Daoy (cell line): ENCODE data around the gene ZNF277. TPM values are rescaled to one million over a fixed set of nuclear protein-coding genes. Genes with fewer than 3 reads are reported as not detected.

Experiments used
- DNase-seq: peaks from one replicate; pipeline ENCODE4 v3.0.0-alpha.2; 2015; ENCODE audit warnings: low read depth
- total RNA-seq: library from RNA; depleted of rRNA; stranded (reverse); fragments of >200 nt; shearing (Covaris generic); gene quantifications from 2 replicates; pipeline ENCODE4 v1.2.3, GENCODE V29; 2014; rRNA removed

Gene ZNF277, protein sequence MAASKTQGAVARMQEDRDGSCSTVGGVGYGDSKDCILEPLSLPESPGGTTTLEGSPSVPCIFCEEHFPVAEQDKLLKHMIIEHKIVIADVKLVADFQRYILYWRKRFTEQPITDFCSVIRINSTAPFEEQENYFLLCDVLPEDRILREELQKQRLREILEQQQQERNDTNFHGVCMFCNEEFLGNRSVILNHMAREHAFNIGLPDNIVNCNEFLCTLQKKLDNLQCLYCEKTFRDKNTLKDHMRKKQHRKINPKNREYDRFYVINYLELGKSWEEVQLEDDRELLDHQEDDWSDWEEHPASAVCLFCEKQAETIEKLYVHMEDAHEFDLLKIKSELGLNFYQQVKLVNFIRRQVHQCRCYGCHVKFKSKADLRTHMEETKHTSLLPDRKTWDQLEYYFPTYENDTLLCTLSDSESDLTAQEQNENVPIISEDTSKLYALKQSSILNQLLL
- total RNA-seq, result 40.4 and 52.1 TPM in 2 replicates

DNA sequence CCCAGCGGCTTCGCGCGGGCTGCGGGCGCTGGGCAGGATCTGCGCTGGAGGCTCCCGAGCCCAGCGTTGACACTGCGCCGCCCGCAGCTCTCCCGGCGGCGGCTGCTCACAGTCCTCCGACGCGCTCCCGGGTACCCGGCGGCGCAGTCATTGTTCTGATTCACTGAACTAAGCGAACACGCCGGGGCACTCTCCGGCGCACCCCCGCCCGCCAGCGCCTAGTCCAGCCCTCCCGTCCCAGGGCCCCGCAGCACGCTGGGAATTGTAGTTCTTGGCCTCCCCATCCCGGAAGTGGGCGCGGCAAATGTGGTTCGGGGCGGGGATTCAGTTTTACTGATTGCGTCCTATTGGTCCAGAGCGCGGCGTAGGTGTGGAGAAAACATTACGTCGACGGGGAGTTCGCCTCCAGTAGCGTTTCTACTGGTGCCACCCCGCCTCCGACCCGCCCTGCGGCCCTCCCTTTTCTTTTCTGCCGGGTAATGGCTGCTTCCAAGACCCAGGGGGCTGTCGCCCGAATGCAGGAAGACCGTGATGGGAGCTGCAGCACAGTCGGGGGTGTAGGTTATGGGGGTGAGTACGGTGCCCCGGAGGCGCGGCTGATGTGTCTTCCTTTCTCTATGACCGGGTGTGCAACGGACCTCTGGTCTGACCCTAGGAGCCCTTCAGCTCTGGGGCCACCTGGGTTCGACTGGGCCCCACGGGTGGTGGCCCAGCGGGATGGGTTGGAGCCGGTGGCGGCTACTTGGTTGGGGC lies at the start of gene ZNF277, which contains the start of gene DOCK4:
Gene ZNF277, plus strand, starts transcription at position 458 of the 753 bp plus-strand sequence. Its CDS starts 22 bp downstream, at position 480.
Gene DOCK4, minus strand, starts transcription at position 162 of the 753 bp plus-strand sequence. CDS start 261 bp downstream, outside the sequence.
- peak; percentile 100 for DNase-seq

DNA sequence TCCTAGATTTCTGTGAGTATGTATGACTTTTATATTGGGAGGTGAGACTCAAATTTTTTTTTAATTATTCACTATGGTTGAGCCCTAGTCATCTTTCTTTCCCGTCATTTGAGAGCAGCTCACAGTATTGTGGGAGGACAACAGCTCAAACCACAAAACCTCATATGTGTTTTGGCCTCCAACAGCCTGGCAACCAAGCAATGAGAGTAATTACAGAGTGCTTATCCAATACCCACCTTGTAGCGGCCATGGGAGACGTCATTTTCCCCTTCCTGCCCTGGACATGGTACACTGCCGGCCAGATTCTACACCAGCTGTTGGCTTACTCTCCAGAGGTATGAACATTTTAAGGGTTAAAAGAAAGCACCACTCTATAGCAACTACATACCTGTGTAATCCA lies 49.4 kb upstream of the ZNF277 start:
- DNase-seq, result peak; percentile 98

DNA sequence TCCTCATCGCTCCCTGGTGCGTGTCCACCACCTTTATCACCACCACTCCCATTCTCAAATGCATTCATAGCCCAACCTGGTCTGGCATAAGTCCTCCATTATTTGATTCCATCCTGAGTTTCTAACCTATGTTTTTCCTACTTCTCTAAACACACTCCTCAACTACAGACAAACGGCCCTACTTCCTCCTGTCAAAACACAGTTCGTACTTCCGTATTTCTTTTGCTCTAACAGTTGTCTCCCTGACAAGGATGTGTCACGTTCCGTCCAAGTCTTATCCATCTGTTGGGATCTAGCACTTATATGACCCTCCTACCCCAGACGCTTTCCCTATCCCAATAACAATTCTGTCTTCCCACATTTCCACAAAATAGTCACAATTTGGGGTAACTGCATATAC lies 47.1 kb upstream of the ZNF277 start:
- no peak for DNase-seq

DNA sequence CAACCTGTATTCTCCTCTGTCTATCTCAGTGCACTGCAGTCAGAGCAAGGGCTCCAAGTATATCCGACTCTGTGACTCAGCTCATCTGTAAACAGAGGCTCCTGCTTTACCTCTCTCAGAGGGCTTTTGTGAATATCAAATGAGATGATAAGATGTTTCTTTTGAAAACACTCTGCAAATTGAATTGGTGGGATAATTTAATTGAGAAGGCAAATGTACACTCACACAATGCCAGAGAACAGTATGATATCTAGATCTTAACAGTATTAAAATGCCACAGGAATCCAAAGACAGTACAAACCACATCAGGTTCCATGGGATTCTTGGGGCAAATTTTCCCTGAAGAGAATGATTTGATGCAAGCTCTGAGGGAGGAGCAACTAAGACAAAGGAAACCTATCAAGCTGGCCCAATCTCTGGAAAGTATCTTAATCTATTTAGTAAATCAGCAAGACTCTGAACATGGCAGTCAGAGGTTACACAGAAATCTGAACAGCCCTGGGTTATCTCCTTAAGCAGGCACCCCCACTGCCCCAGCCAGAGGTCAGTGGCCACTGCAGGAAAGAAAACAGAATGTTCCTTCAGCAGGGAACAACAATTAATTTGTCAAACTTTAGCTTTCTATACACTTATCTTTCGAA lies 46.2 kb upstream of the ZNF277 start:
- peak; percentile 77 for DNase-seq

DNA sequence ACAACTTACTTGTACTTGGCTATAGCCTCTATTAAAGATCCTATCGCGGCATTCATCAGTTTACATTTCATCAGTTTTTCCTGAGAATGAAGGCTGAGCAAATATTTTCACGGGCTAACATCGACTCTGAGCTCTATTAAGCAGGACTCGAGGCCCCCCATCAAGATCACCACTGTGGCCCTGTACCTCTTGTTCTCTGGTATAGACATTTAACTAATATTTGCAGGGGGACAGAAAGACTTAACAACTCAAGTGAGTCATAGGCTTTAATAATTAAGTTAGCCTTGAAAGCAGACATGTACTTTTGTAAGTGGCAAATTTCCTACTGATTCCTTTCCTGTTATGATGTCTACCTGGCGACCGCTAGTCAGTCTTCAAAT lies 45.7 kb upstream of the ZNF277 start:
- no peak for DNase-seq

DNA sequence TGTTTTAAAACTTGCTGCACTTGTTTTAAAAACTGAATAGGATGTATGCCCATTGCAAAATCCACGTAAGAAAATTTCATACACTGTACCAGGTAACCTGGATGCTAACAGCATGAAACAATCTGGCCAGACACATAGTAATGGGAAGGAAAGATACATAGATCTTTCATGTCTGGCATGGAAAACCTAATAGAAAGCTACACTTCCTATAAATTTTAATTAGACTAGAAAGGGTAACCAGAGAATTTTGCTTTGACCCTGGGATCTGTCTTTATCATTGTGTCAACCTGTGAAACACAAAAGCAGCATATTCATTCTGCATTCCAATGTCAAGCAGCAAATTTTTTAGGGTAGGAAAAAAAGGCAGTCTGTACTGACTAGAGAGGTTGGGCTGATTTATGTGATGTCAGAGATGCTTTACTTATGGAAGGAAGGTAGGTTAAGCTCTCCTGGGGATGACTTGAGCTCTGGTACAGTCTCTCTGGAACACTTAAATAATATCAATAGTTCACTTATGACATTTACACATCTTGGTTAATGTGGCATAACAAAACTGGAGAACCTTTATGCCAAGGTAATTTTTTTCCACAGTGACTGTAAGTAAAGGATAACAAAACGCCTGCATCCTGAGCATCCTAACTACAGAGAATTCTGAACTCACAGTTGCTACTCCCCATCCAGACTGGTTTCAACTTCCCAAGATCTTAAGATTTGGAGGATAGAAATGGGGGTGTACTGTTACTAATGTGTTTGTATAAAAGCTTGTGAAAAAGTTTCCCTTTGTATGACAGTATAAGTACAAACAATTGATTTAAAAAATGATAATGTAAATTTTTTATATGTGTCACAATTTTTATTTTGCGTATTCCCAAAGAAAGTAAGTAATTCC lies 45.0 kb upstream of the ZNF277 start:
- no peak for DNase-seq

DNA sequence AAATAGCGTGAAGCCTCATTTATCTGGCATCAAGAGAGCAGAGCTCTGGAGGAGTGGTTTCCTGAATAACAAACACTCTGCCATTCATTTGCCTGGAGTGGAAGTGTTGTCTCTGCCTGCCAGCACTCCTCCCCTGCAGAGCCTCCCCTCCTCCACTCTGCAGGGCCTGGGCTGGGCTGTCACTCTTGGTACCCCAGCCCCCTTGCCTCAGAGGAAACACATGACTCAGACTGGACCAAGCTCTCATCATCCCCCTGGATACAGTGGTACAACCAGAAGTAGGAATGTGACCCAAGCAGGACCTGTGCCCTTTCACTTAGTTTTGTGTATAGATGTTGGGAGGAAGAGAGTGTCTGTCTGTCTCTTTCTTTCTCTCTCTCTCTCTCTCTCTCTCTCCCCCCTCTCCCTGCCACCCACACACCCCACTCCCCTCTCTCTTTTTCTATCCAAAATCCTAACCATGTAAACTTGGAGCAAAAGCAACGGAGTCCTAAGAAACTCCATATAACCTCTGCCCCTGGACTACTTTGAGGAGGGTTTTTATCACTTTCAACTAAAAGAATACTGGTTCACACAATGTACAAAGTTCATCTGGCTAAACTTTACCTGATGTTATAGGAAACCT lies 44.2 kb upstream of the ZNF277 start:
- DNase-seq, result peak; percentile 98

DNA sequence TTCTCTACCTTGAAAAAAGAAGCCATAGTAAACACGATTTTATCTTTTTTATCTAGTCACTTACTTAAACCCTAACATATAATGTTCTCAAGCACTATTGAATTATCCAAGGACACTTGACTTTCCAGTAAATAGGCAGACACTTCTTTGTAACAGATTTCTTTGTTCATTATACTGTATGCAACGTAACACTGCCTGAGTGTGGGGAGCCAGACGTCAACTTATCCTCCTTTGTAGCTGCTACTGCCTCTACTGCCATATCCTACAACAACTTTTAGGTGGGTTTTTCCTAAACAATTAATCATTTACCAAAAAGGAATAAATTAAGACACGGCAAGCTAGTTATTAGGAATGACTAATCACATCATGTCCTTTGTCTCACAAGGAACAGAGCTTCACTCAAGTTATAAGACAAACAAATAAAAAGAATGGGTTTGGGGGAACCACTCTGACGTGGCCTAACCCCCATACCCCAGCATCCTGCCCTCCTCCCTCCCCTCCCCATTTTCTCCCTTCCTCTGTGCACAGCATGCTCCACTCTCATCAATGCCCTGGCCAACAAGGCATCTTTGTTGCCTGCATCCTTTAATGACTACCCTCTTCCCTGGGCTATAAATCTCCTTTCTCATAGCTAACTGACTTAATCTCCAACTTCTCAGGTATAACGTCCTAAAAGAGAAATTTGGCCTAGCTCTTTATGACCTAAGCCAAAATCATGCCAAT lies 43.5 kb upstream of the ZNF277 start:
- no peak for DNase-seq

DNA sequence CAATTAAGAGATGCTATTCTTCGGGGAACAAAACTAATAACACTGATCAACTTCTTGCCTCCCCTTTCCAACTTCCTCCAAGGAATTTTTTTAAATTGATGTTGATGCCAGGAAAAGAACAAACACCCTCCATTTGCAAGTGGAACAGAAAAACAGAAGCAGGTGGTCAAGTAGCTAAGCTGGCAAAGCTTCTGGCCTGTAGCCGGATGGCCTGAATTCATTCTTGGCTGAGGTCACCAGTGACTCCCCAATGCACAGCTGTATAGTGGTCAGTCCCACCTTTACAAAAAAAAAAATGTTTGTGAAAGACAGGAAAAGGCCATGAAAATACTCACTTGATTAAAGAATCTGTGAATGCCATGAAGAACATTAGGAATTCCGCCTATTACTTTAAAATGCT lies 39.3 kb upstream of the ZNF277 start:
- no peak for DNase-seq

DNA sequence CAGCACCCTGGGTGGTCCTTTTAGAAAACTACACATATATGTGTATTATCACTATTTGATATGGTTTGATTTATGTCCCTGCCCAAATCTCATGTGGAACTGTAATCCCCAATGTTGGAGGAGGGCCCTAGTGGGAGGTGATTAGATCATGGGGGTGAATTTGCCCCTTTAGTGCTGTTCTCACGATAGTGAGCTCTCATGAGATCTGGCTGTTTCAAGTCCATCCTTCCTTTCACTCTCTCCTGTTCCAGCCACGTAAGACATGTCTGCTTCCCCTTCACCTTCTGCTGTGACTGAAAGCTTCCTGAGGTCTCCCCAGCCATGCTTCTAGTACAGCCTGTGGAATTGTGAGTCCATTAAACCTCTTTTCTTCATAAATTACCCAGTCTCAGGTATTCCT lies 37.6 kb upstream of the ZNF277 start:
- no peak for DNase-seq

DNA sequence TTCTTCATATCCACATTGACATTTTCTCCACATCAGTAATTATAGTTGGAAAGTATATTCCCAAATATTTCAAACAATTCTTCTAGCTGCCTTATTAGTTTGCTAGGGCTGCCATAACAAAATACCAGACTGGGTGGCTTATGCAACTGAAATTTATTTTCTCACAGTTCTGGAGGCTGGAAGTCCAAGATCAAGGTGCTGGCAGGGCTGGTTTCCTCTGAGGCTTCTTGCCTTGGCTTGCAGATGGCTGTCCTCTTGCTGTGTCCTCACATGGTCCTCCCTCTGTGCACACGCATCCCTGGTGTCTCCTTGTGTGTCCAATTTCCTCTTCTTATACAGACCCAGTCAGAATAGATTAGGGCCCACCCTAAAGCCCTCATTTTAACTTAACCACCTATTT lies 34.8 kb upstream of the ZNF277 start:
- no peak for DNase-seq

DNA sequence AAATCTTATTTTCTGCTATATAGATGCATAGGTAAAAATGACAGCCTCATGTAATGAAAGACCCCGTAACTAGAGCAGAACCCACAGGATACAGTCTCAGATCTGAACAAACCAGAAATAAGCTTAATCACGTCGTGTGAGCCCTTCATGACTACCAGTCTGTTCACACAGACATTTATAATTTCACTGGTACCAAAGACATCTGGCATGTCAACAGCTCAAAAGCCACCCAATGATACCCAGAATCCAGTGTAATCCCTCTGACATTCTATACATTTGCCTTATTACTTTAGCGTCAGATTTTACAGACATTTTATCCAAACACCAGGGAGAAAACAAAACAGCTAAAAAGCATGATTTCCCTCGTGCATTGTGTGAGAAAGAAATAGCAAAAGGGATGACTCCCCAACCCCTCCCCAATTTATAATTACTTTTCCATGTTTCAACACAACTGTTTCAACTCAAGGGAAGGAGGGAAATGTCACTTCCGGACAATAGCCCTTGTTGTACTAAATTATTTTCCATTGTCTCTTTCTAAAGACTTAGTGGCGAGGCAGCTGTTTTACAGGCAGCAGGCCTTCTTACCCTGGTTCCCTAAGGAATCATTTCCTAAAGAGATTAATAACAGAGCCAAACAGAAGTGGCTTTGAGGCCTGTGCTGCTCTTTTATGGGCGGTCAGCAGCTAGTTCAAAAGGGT lies 33.5 kb upstream of the ZNF277 start:
- no peak for DNase-seq

DNA sequence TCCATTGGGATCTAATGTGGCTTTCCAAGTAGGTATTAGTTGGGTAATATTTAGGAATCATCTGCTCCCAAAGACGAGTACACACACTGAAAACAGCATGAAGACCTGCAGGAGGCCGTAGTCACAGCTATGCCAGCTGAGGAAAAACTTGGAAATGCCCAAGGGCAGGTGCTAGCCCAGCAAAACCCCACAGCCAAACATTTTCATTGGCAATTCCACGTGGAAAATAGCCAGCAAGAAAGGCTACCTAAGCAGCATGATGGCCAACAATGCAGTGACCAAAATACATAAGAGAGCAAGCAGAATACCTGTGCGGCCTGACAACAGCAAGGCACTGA lies 33.0 kb upstream of the ZNF277 start:
- no peak for DNase-seq

DNA sequence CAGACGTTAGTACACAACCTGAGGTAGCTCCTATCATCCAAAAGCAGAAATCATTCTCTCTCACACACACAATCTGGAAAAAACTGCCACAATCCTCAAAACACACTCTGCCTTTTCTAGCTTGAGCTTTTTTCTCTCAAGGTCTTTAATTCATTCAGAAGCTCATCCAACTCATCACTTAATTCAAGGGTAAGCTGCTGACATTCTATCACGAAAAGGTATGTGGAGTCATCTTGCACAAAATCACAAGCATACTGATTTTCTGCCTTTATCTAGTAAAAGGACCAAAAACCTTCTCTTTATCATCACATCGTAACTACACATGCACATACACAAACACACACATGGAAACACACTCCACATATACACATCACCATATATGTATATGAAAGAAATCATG lies 32.3 kb upstream of the ZNF277 start:
- no peak for DNase-seq

DNA sequence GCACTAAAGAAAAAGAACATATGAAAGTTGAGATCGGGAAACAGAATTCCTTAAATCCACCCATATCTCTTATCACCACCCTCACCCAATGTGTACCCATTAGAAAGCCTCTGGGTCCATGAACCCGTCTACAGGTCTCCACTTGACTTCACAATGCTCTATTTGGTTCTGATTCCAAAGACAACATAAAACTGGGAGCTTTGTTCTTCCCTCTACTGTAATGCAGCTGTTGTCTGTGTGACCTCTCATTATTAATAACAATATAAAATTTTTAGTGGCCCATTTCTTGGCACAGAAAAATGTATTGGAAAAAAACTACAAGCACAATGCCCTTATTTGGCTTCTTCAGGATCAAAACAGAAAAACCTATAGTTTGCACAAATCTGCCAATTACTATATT lies 30.3 kb upstream of the ZNF277 start:
- DNase-seq, result no peak

DNA sequence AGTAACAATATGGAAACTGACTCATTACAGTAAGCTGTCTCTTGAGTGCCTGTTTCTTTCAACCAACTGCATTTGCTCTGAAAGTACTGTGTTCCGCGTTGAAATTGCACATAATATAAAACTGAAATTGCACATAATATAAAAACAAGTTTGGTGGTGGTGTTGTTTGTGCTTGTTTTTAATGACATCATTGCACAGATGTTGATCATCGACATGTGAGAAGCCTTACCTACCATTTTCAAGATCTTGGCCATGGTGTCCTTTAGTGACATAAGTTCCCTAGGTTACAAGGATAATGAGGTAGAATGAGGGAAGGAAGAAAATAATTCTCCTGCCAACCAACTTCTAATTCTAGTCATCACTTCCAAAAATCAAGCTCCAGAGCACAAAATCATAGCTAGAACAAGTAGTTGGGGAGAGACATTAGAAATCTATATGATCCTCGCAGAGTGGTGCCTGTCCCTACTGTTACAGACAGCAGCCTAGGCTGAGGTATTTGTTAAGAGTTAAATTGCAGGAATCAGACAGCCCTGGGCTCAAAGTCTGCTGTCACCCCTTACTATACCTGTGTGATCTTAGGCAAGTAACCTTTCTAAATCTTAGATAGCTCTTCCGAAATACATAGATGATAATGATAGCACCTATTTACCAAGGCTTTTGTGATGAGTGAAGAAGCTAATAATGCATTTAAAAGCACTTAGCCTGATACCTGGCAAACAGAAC lies 29.6 kb upstream of the ZNF277 start:
- DNase-seq, result no peak

DNA sequence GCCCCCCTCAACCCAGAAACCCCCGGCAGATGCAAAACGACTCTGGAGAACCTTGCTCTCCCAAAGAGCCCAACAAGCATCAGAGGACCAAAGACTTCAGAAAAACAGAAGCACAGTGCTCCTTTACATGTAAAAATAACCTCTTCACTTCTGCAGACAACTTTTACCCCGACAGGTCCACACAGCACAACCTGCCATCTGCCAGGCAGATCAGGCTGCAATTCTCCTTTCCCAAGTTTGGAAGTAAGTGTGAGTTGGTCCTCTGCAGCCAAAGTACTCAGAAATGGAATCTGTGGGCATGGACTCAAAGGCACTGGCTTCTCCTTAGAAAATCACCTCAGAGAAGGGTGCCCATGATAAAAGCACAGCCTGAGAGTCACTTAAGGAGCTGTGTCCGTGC lies 26.3 kb upstream of the ZNF277 start:
- DNase-seq, result no peak

DNA sequence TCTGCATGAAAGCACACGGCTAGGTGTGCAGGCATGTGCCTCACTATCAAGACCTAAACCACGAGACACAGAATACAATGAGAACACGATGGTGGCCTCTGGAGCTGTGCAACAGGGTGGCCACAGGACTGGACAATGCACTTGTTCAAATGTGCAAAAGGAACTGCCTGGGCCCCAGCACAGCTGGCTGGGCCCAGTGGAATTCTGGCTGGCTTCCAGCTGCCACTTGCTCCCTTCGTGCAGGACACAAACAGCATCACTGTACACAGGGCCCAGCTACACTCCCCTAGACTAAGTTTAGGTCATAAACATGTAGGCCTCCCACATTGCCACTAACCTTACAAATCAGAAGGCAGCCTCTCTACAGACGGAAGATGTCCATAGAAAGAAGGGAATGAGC lies 23.7 kb upstream of the ZNF277 start:
- no peak for DNase-seq

DNA sequence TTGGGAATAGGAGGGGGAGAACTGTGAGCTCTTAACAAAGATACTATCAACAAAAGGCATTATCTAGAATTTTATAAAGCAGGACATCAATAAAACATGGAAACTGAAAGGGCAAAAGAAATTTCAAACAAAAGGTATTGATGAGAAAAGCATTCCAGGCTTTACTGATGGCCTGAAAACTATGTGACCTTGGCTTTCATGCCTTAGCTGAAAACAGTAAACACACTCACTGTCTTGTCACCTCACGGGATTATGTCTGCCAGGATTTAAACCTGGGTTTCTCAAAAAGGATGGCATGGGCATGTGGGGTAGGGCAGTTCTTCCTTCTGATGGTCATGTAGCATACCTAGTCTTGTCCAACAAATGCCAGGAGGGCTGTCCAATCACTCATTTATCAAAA lies 23.2 kb upstream of the ZNF277 start:
- DNase-seq, result no peak
